Stromal cell of bone marrow (primary cell): Measurements from ENCODE around the gene MAP6.

Source experiments
- DNase-seq: peaks from one replicate; pipeline ENCODE4 v3.0.0-alpha.2; 2012; ENCODE audit warnings: low read depth

The MAP6 gene

DNA sequence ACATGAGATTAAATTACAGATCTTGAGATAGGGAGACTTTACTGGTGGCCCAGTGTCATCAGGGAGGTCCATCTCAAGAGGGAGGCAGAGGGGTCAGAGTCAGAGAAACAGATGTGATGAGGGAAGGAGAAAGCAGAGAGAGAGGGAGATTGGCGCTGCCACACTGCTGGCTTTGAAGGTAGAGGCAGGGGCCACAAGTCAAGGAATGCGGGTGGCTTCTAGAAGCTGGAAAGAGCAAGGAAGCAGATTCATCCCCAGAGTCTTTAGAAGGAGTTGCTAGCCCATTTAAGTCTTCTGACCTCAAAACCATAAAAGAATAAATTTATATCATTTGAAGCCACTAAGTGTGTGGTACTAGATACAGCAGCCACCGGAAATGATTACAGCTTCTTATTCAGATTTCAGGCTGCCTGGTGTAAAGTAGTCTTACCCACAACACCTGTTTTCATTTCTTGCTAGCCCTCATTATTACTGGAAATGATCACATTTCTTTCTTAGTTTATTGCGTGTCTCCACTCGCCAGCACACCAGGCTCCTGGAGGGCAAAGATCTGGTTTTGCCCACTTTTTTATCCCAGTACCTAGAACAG lies 119.4 kb downstream of the MAP6 start:
- DNase-seq, result no peak

DNA sequence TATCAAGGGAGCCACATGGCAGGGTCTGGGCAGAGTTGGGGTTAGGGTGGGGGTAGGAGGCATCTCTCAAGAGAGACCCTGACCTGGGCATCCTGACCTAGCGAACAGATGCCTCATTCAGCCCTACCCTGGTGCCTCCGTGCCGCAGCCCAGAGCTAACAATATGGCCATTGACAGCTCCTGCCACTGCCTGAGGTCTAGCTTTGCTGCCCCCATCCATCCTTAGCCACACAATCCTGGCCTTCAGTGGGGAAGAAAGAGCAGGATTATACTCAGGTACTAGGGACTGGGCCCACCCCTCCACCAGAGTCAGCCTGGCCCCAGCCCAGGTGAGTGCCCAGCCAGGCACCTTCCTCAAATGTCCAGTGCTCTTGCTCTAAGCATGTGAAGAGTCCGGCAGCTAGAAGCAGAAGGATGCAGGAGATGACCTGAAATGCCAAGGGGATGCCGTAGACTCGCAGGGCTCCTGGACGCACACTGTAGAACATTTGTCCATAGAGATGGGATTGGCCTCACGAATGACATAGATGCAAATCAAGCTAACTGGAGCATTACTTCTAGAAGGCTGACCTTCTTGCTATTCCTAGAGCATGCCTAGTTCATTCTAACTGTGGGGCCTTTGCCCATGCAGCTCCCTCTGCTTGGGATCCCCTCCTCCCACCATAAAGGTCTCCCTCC lies 120.1 kb downstream of the MAP6 start:
- DNase-seq, result no peak

DNA sequence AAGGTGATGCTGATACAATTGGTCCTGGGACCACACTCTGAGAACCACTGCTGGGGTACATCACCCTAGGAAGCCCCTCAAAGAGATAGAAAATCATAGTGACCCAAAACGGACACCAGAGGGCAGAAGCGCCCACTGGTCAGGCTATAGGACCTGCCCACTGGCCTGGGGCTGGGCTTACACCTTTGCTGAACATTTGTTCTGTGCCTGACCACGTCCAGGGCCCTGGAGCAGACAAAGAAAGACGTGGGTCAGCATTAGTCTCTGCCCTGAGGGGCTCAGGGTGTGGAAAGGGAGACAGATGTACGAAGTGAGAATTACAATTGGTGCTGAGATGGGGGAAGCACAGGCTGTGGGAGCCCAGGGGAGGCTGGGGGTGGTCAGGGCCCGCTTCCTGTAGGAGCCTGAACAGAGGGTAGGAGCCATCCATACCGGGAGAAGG lies 121.2 kb downstream of the MAP6 start:
- DNase-seq, result no peak

DNA sequence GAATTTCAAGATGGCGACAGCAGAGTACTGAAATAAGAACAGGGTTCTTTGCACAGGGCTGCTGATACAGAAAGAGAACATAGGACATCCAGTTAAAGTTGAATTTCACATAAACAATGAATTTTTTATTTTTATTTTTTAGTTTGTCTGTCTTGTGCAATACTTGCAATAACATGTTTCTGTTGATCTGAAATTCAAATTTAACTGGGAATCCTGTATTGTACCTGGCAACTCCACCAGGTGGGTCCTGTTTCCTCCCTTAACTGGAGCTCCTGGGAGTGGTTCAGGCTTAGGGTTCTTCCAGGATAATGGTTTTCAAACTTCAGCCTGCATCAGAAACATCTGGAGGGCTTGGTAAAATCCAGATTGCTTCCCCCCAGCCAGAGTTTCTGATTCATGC lies 121.7 kb downstream of the MAP6 start:
- DNase-seq, result no peak

DNA sequence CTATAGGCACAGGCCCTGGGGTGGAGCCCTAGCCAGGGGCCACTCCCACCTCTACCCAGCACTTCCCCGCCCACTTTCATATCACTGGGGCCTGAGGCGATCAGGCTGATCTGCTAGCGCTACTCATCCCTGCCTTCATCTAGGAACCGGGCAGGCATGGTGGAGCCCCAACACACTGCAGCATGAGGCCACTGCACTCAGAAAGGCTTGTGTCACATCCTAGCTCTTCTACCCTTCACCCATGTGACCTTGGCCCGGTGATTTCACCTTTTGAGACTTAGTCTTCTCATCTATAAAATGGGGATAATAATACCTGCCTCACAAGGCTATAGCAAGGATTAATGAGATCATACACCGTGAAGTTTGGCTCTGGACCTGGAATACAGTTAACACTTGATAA lies 125.0 kb downstream of the MAP6 start:
- DNase-seq, result no peak

DNA sequence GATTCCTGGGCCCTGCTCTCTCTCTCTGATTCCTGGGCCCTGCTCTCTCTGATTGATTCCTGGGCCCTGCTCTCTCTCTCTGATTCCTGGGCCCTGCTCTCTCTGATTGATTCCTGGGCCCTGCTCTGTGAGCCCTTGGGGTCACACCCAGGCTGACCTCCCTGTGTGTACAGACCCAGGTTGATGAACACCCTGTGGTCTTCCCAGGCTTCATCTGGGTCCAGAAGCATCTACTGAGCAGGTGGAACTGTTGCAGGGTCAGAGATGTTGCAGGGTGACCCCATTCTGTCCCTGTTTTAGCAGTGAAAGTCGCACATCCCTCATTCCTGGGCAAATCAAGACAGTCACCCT lies 126.8 kb downstream of the MAP6 start:
- no peak for DNase-seq

DNA sequence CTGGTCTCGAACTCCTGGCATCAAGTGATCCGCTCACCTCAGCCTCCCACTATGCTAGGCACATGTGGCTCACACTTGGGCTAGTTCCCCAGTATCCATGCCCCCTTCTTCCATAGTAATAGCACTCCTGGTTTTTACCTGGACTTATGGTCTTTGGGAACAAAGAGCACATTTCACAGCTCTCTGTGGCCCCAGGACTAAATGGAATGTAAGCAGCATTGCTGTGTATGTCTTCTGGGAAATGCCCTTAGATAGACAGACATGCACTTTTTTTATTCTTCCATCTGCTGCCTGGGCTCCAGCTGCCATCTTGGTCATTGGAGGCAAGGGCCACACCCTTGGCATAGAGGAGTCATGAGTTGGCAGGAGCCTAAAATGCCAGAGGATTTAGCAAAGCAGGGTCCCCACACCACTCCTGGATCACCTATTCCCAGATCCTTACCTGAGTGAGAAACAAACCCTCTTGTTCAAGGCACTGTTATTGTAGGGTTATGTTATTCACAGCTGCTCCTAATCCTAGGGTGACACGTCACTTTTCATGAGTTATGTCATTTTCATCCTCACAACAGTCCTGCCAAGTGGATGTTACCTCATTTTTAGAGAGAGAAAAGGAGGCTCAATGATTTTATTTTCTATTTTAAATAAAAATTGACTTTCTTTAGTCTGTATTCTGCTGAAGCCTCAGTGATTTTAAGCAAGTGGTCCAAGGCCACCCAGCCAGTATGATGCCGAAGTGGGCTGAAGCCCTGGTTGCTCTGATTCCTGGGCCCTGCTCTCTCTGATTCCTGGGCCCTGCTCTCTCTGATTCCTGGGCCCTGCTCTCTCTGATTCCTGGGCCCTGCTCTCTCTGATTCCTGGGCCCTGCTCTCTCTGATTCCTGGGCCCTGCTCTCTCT lies 127.4 kb downstream of the MAP6 start:
- no peak for DNase-seq

DNA sequence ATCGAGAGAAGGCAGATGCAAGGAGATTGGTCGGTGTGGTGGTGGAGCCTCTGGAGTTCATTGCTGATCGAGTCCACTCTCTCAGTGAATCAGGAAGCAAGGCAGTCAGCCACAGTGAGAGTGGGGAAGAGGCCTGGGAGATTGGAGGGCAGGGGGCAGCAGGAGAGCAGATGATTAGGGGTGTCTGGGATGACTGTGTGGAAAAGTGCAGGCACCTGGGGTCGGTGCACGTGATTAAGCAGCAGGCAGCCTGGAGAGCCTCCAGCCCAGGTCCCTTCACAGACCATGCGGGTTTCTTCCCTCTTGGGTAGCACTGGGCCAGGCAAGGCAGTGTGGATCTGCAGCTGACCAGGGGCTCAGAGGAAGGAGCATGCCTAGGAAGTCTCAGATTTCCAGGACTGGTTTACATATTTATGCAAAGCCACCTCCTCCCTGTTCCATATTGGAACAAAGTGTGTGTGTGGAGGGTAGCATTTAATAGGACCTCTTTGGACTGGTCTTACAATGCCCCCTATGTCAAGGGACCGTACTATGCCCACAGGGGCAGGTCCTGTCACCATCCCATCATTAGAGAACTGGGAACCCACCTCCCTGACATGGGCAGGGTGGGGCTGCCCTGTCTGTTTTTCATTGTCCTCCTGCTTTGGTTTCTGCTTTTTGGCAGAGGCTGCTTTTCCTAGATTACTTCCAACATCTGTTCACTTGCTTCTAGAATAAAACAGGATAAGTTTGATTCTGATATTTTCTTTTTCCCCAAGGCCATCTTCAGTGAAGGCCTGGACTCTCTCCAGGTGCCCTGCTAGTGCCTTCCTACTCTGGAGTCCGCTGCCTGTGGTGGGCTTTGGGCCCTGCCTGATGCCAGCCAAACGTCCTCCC lies 129.1 kb downstream of the MAP6 start:
- DNase-seq, result no peak

DNA sequence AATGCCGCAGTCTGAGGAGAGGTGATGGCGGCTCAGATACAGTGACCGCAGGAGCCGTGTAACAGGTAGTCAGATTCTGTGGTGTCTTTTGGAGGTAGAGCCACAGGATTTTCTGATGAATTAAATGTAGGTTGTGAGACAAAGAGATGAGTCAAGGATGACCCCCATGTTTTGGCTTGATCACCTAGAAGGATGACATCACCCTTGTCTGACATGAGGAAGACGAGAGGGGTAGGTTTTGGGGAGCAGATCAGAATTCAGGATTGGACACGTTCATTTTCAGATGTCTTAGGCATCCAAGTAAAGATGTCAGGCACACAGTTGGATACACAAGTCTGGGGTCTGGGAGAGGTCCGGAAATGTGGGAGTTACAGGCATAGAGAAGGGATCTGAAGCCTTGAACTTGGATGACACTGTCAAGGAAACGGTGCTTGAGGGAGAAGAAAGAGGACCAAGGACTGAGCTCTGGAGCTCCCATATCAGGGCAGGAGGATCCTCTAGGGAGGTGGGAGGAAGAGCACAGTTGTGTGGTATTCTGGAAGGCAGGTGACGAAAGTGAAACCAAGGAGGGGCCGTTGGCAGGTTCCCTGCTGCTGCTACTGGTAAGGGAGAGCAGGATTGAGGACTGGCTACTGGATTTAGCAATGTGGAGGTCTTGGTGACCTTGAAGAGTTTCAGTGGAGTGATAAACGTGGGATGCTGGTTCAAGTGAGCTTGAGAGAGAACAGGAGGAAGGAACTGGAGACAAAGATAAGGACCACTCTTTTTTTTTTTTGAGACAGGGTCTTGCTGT lies 130.5 kb downstream of the MAP6 start:
- no peak for DNase-seq

DNA sequence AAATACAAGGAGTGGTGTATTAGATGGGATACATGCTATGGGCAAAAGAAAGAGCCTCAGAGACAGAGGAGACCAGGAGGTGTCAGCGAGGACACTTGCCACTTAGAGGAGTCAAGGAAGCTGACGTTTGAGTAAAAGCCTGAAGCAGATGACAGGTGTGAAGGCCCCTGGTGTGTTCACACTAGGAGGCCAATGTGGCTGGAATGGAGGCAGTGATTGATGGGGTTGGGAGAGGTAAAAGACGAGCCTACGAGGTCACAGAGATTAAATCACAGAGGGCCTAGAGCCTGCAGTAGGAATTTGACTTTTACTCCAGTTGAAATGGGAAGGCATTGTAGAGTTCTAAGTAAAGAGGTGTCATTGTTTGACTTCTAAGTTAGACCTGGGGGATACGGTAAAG lies 131.1 kb downstream of the MAP6 start:
- no peak for DNase-seq
